ENCODE results near the gene DNTT.
A peak's percentile ranks its signal among the peaks of the same experiment; 100 is the strongest.

DNTT gene

GRCh38 chr10:96283351-96283750, 20.9 kb upstream of the DNTT start:
- TF ChIP-seq JUND (IDR thresholded peaks at IDR 0.05; ENCODE audit: low read depth): no peak
- no peak for DNase-seq (ENCODE audit: low read depth in 1 of 2, low spot score in 1 of 2)
- in situ Hi-C loops (cut with HindIII; ENCODE audit: low pct_unique_long_range_greater_than_20kb, low sequenced_read_pairs): no loop called here

GRCh38 chr10:96283756-96284155, 20.5 kb upstream of the DNTT start:
- peak; percentile 28 to 91 for DNase-seq (ENCODE audit: low read depth in 1 of 2, low spot score in 1 of 2)
- 0 out of 2 replicates have a peak, but pooled peaks have one; percentile 11 for TF ChIP-seq JUND (IDR thresholded peaks at IDR 0.05; ENCODE audit: low read depth)
- in situ Hi-C loops (cut with HindIII; ENCODE audit: low pct_unique_long_range_greater_than_20kb, low sequenced_read_pairs): no loop called here

GRCh38 chr10:96285331-96285752, 18.9 kb upstream of the DNTT start:
- TF ChIP-seq JUND (IDR thresholded peaks at IDR 0.05; ENCODE audit: low read depth): no peak
- in situ Hi-C loops (cut with HindIII; ENCODE audit: low pct_unique_long_range_greater_than_20kb, low sequenced_read_pairs): no loop called here
- no peak for DNase-seq (ENCODE audit: low read depth in 1 of 2, low spot score in 1 of 2)

- peak; percentile 43; the same call in 1 of the 2 replicates for TF ChIP-seq JUND (IDR thresholded peaks at IDR 0.05; ENCODE audit: low read depth)
- peak in 1 of 2 experiments; percentile 83 for DNase-seq (ENCODE audit: low read depth in 1 of 2, low spot score in 1 of 2)
- in situ Hi-C loops (cut with HindIII; ENCODE audit: low pct_unique_long_range_greater_than_20kb, low sequenced_read_pairs): no loop called here
Measured at GRCh38 chr10:96287392-96288105, 16.7 kb upstream of the DNTT start.

GRCh38 chr10:96288151-96288621, 16.0 kb upstream of the DNTT start:
- no peak for DNase-seq (ENCODE audit: low read depth in 1 of 2, low spot score in 1 of 2)
- no peak for TF ChIP-seq JUND (IDR thresholded peaks at IDR 0.05; ENCODE audit: low read depth)
- in situ Hi-C loops (cut with HindIII; ENCODE audit: low pct_unique_long_range_greater_than_20kb, low sequenced_read_pairs): no loop called here

- DNase-seq (ENCODE audit: low read depth in 1 of 2, low spot score in 1 of 2): peak in 1 of 2 experiments; percentile 57
- no peak for TF ChIP-seq JUND (IDR thresholded peaks at IDR 0.05; ENCODE audit: low read depth)
- in situ Hi-C loops (cut with HindIII; ENCODE audit: low pct_unique_long_range_greater_than_20kb, low sequenced_read_pairs): no loop called here
Measured at GRCh38 chr10:96289218-96289910, 14.9 kb upstream of the DNTT start.

GRCh38 chr10:96290368-96291133, 13.7 kb upstream of the DNTT start:
- DNase-seq (ENCODE audit: low read depth in 1 of 2, low spot score in 1 of 2): no peak
- no peak for TF ChIP-seq JUND (IDR thresholded peaks at IDR 0.05; ENCODE audit: low read depth)
- in situ Hi-C loops (cut with HindIII; ENCODE audit: low pct_unique_long_range_greater_than_20kb, low sequenced_read_pairs): no loop called here

- DNase-seq (ENCODE audit: low read depth in 1 of 2, low spot score in 1 of 2): peak; percentile 42 to 83
- TF ChIP-seq JUND (IDR thresholded peaks at IDR 0.05; ENCODE audit: low read depth): no peak
- in situ Hi-C loops (cut with HindIII; ENCODE audit: low pct_unique_long_range_greater_than_20kb, low sequenced_read_pairs): no loop called here
Measured at GRCh38 chr10:96292971-96293920, 11.0 kb upstream of the DNTT start.

- in situ Hi-C loops (cut with HindIII; ENCODE audit: low pct_unique_long_range_greater_than_20kb, low sequenced_read_pairs): no loop called here
- DNase-seq (ENCODE audit: low read depth in 1 of 2, low spot score in 1 of 2): no peak
- TF ChIP-seq JUND (IDR thresholded peaks at IDR 0.05; ENCODE audit: low read depth): no peak
Measured at GRCh38 chr10:96295475-96295874, 8.8 kb upstream of the DNTT start.

- no peak for DNase-seq (ENCODE audit: low read depth in 1 of 2, low spot score in 1 of 2)
- TF ChIP-seq JUND (IDR thresholded peaks at IDR 0.05; ENCODE audit: low read depth): no peak
- in situ Hi-C loops (cut with HindIII; ENCODE audit: low pct_unique_long_range_greater_than_20kb, low sequenced_read_pairs): no loop called here
Measured at GRCh38 chr10:96297486-96297885, 6.7 kb upstream of the DNTT start.

GRCh38 chr10:96298362-96298761, 5.9 kb upstream of the DNTT start:
- no peak for DNase-seq (ENCODE audit: low read depth in 1 of 2, low spot score in 1 of 2)
- in situ Hi-C loops (cut with HindIII; ENCODE audit: low pct_unique_long_range_greater_than_20kb, low sequenced_read_pairs): no loop called here
- TF ChIP-seq JUND (IDR thresholded peaks at IDR 0.05; ENCODE audit: low read depth): no peak

GRCh38 chr10:96299383-96299782, 4.9 kb upstream of the DNTT start:
- no peak for TF ChIP-seq JUND (IDR thresholded peaks at IDR 0.05; ENCODE audit: low read depth)
- DNase-seq (ENCODE audit: low read depth in 1 of 2, low spot score in 1 of 2): no peak
- in situ Hi-C loops (cut with HindIII; ENCODE audit: low pct_unique_long_range_greater_than_20kb, low sequenced_read_pairs): no loop called here
